SKM-1 treated with dmso at 0.1 percent for 144 hours (cell line): Measurements from ENCODE around the gene CTSG.
"Not testable (repeated sequence)": the region's sequence is repeated elsewhere in the genome, so short reads cannot be mapped to it uniquely, and the experiment has no call there.

ENCODE experiments used
- DNase-seq: peaks from one replicate; lab custom pipeline; 2025; ENCODE audit not compliant: unreplicated experiment; lab: John Stamatoyannopoulos, UW

Gene CTSG

GRCh38 chr14:24549064-24549463 is 27.0 kb downstream of the CTSG start:
- DNase-seq = not testable (repeated sequence)

- DNase-seq = no peak
These were observed 33.6 kb downstream of the CTSG start for GRCh38 chr14:24542346-24542936.

DNA sequence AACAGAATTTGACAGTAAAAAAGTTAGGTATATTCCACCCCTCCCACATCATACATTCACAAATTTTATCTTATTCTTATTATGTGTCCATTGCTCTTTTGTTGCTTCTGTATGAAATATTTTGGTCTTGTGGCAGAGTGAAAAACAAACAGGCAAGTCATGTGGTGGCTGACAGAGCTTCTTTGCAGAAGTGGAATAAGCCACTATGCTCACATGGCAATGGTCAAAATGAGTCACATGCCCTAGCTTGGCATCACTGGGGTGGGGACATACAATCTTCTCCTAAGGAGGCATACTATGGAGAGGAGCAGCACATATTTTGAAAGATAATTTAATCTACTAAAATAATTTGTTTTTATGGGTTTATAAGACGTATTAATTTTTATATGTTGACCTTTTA is 40.3 kb downstream of the CTSG start:
- DNase-seq = no peak

- no peak for DNase-seq
These were observed 41.8 kb downstream of the CTSG start for GRCh38 chr14:24534286-24534685.

DNA sequence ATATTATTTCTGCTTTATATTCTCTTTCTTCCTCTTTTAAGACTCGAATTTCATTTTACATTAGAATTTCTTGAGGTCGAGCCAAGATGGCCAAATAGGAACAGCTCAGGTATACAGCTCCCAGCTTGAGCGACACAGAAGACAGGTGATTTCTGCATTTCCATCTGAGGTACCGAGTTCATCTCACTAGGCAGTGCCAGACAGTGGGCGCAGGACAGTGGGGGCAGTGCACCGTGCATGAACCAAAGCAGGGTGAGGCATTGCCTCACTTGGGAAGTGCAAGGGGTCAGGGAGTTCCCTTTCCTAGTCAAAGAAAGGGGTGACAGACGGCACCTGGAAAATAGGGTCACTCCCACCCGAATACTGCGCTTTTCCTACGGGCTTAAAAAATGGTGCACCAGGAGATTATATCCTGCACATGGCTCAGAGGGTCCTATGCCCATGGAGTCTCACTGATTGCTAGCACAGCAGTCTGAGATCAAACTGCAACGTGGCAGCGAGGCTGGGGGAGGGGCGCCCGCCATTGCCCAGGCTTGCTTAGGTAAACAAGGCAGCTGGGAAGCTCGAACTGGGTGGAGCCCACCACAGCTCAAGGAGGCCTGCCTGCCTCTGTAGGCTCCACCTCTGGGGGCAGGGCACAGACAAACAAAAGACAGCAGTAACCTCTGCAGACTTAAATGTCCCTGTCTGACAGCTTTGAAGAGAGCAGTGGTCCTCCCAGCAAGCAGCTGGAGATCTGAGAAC is 50.0 kb downstream of the CTSG start:
- not testable (repeated sequence) for DNase-seq
